Choroid plexus epithelial cell (primary cell): ENCODE measurements around the gene SRPX2.

Experiments used
- DNase-seq: peaks from one replicate; pipeline ENCODE4 v3.0.0-alpha.2; 2010; ENCODE audit warnings: low read depth
- H3K4me3 ChIP-seq: 2 replicates; pipeline ENCODE4 v1.5.1; 2011; ENCODE audit warnings: low read depth, mild to moderate bottlenecking, control low read depth, low read length, moderate library complexity
- TF ChIP-seq, protein P1 (sequence below): conservative IDR thresholded peaks from 2 replicates; pipeline ENCODE4 v1.5.1; 2011; ENCODE audit warnings: low read depth, mild to moderate bottlenecking, control low read depth, inconsistent platforms, low read length, moderate library complexity

The SRPX2 gene

DNA sequence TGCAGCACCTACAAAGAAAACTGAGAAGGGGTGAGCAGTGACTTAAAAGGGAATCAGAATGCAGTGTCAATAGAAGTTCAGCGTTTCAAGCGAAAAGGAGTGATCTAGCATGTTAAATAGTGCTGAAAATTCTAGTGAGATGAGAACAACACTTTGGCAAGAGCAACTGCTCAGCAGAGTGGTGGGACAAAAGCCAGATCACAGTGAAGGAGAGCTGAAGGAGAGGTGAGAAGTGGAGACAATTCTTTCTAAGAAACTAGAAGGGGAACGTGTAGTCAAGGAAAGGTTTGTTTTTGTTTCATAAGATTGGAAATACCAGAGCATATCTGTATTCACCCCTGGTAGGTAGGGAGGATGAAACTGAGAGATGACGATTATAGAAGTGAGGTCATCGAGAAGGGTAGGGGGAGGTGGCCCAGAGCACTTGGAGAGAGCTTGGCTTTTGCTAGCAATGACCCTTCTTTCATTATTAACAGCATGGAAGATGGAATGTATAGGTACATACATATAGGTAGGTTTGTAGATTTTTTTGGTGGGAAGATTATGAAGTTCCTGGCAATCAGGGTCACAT, 33.7 kb downstream of the SRPX2 start:
- peak; percentile 89 for DNase-seq

DNA sequence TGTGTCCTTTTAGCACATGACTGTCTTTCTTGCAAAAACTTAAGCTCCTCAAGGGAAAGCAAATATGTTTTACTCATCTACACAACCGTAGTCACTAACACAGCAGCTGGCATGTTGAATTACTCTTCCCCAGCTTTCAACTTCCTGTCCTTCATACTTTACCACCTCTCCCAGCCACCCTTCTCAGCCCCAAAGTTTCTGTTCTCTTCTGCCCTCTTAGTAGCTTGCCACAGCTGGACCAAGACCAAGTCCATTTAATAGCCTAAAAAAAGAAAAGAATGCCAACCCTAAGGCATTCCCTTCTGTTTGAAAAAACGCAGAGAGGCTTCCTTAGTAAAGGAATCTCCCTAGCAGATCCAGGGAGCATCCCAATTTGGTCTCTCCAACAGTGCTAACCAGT, 36.8 kb downstream of the SRPX2 start:
- no peak overlapping the region for H3K4me3 ChIP-seq
- TF ChIP-seq, protein P1, sequence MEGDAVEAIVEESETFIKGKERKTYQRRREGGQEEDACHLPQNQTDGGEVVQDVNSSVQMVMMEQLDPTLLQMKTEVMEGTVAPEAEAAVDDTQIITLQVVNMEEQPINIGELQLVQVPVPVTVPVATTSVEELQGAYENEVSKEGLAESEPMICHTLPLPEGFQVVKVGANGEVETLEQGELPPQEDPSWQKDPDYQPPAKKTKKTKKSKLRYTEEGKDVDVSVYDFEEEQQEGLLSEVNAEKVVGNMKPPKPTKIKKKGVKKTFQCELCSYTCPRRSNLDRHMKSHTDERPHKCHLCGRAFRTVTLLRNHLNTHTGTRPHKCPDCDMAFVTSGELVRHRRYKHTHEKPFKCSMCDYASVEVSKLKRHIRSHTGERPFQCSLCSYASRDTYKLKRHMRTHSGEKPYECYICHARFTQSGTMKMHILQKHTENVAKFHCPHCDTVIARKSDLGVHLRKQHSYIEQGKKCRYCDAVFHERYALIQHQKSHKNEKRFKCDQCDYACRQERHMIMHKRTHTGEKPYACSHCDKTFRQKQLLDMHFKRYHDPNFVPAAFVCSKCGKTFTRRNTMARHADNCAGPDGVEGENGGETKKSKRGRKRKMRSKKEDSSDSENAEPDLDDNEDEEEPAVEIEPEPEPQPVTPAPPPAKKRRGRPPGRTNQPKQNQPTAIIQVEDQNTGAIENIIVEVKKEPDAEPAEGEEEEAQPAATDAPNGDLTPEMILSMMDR: no peak
- DNase-seq: peak; percentile 23

More for the DNA sequence above, 33.7 kb downstream of the SRPX2 start:
- TF ChIP-seq, protein P1: no peak
- no peak overlapping the region for H3K4me3 ChIP-seq

DNA sequence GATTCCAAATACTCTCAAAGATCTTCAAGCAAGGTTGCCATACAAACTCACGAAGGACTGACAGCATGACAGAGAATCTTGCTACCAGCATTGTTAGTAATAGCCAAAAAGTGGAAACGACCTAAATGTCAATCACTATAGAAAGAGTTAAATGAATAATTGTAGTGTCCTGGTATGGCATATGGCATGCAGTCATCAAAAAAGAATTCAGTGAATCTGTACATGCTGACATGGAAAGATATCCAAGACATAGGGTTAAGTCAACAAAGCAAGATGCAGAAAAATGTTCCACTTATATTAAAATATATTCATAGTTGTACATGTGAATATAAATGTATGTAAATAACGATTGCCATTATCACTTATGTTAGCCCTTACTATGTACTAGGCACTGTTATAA, 37.6 kb downstream of the SRPX2 start:
- H3K4me3 ChIP-seq: no peak overlapping the region
- TF ChIP-seq, protein P1: no peak
- peak; percentile 64 for DNase-seq

DNA sequence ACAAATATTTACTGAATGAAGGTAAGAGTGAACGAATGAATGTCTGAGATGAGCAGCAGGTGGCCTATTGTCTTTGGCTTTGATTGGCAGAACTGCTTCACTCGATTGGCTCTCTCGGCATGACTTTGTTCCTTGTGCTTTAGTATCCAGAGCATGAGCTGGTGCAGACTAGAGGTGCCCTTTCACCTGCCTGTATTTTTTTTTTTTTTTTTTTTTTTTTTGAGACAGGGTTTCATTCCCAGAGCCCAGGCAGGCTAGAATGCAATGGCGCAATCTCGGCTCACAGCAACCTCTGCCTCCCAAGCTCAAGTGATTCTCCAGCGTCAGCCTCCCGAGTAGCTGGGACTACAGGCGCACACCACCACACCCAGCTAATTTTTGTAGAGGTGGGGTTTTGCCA, 38.9 kb downstream of the SRPX2 start:
- no peak overlapping the region for H3K4me3 ChIP-seq
- DNase-seq: peak; percentile 40
- TF ChIP-seq, protein P1: no peak

DNA sequence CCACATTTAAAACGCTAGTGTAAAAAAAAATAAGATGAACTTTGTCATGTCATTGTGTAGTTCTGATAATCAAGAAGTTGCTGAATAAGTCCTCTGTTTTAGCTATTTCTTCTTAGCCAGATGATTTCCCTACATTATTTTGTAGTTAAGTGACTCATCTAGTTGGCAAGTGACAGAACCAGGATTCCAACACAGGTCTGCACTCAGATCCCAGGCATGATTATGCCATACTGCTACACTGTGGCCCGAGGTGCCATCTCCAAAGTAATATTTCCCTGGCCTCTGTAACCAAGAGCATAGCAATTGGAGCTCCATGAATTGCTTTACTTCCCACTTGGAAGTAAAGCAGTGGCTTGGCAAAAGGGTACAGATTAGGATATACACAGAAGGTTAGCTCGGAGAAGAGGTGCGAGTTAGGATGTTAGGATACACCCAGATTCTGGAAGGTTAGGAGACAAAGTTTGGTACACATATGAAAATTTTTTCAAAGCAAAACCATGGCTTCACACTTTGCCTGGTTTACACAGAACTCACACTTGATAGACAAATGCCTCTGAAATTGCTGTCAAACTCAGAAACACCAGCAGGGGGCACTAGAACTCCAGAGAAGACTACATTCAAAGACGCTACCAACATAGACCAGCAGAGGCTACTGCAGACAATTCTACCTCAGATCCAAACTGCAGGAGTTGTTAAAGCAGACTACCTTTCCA, 41.4 kb downstream of the SRPX2 start:
- no peak overlapping the region for H3K4me3 ChIP-seq
- TF ChIP-seq, protein P1: peak; percentile 79
- DNase-seq: peak; percentile 89

DNA sequence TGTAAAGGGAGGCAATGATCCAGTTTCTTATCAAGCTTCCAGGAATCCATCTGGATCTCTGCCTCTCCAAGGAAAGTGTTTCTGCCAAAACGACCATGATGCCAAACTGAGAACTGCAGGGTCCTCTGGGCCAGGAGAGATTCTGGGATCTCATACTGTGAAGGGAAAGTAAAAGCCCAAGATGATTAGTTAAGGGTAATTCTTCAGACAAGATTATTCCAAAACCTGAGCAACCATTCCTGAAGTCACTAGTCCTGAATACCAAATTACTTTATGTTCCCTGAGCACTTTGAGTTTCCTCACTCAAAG, 42.0 kb downstream of the SRPX2 start:
- DNase-seq: no peak
- TF ChIP-seq, protein P1: no peak
- no peak overlapping the region for H3K4me3 ChIP-seq

DNA sequence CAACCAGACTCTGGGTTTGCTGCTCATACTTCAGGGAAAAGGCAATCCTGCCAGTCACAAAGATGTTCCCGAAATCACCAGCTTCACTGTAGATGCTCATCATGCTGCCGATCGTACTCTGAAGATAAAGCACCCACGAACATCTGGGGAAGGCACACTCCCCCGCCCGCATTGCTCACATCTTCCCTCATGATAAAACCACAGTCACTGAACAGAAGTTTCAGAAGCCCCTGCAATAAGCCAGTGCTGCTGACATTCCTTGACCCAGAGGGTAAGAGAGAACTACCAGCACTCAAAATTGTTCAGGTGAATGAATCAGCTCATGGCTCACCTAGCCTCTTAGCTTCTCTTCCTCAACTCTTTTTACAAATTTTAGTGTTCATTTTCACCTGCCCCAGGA, 43.1 kb downstream of the SRPX2 start:
- TF ChIP-seq, protein P1: no peak
- DNase-seq: no peak
- H3K4me3 ChIP-seq: no peak overlapping the region
